HG03521 (cell line): ENCODE results near the gene GAS2L1.
"Not testable (repeated sequence)": the region's sequence is repeated elsewhere in the genome, so short reads cannot be mapped to it uniquely, and the experiment has no call there.

ENCODE experiments used
- ATAC-seq: cut with Tn5 transposase; IDR thresholded peaks from one replicate; pipeline ENCODE4 v1.9.1; 2021; ENCODE audit warnings: mild to moderate bottlenecking, moderate library complexity; ENCODE audit not compliant: unreplicated experiment

Gene GAS2L1

DNA sequence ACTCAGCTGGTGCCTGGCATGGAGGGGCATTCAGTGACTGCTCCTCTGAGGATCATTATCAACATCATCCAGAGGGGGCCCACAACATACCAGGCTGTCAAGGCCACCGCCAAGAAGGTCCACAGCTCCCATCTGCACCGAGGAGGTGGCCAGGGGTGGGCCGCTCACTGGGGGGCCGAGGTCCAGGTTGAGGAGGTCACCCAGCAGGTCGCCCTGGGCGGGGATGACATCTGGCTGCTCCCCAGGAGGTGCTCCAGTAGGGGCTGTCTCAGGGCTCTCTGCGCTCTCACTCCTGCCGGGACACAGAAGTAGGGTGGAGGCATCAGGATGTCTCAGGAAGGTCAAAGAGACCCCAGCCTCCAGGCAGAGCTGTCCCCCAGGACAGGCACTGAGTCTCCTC is 34.1 kb downstream of the GAS2L1 start:
- ATAC-seq = no peak

DNA sequence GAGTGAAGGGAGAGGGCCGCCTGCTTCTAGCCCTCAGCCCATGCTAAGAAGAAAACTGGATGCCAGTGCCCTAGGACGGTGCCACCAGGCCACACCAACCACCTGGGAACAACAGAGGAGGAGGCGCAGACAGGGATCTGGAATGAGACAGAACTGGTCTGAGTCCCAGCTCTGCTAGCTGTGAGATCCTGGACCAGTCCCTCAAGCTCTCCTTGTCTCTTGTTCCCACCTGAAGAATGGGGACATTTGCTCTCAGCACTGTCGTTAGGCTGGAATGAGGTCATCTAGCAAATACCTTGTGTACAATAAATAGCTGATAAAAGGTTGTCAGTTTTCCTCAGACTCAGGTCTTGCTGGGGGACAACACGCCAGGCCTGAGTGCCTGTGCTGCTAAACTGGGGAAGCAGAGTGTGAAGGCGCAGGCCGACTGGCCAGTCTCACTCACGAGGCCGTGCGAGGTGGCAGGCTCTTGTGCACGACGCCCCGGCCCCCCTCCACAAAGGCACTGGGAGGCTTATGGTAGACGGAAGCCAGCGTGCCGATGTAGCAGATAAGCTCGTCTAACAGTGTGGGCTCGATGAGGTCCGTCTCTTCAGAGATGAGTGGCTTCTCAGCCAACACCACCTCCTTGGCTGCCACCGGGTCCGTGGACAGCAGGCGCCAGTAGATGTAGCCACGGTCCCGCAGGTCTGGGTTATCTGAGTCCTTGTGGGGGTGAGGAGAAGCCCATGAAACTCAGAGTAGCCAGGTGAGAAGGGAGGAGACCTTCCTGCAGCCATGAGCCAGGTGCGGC is 34.8 kb downstream of the GAS2L1 start:
- no peak for ATAC-seq

DNA sequence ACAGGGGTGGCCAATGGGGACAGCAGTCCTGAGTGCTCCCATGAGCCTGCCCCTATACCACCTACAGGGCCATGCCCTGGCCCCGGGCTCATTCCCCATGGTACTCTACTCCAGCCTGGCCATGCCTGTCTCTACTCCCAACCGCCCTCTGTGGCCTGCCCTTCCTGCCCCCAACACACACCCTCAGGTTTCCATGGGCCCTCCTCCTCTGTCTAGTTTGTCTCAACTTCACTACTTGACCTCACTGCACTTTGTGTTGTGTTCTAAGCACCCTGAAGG is 35.3 kb downstream of the GAS2L1 start:
- ATAC-seq = no peak

DNA sequence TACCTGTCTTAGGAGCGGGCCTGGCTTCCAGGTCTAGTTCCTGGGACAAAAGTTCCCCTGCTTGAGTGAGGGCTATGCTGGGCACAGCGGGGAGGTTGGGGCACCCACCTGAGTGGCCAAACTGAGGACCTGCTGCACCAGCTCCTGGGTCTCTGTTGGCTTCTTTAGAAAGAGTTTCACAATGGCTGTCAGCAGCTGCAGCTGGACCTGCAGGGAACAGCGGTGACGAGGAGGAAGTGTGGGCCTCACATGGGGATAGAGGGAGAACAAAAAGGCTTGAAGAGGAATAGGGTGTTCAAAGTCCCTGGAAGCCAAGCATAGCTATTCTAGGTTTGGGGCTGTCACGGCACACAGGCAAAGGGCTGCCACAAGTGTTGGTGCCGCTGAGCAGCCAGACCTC is 35.7 kb downstream of the GAS2L1 start:
- no peak for ATAC-seq

DNA sequence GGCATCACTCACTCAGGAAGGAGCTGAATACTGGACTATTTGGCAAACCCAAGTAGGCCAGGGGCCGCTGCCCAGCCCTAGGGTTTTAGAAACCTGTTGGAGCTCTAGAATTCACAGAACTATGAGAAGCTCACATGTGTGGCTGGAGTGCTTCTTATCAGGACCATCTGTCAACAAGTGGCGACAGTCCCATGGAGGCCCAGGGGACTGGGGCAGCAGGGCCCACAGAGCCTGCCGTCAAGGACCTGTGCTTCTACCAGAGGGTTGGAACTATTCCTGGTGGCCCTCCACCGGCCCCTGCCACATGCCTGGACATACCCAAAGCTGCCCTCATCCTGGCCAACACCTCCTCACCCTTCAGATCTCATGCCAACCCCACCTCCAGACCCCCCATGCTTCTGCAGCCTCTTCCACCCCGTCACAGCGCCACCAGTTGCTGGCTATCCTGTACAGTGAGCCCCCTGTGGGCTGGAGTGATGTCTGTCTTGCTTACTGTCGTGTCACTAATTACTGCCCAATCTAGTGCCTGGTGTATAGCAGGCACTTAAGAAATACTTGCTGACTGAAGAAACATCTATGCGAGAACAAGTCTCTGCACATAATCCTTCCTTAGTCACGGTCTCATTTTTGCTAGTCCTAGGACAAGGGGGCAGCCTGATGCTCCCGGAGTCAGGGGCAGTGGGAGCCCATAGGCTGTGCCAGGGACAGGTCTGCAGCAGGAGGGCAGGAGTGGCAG is 36.3 kb downstream of the GAS2L1 start:
- ATAC-seq = no peak

DNA sequence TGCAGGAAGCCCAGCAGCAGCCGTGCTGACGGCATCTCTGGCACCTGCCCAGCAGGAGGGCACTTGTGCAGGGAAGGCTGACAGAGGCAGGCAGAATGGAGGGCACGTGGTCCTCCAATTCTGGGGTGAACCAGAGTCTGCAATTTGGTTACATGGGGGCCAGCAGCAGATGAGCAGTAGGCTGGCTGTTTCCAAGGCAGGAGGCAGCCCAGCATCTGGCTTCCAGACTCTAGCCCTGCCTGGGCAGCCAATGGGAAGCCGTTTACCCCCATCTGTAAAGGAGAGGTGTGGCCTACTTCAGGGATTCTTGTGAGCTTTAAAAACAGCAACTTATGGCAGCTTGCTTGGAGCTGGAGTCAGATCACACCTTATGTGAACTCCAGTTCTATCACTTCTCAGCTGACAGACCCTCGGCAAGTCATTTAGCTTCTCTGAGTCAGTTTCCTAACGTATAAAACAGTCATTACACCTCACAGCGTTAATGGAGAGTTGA is 36.9 kb downstream of the GAS2L1 start:
- no peak for ATAC-seq

DNA sequence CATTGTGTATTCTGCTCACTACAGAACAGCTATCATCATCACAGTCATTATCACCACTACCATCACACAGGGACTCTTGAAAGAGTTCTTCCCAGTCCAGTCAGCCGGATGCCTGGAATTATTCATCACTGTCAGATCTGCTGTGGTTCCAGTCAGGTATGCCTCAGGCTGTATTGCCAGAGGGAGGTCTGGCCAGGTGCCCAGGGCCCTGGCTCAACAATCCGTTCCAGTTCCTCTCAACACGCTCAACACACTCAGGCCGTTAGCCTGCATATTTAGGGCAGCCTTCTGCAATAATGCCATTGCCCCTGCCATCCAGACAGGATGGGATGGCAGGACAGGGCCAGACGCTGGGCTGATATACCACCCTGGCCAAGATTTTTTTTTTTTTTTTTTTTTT is 37.7 kb downstream of the GAS2L1 start:
- no peak for ATAC-seq

DNA sequence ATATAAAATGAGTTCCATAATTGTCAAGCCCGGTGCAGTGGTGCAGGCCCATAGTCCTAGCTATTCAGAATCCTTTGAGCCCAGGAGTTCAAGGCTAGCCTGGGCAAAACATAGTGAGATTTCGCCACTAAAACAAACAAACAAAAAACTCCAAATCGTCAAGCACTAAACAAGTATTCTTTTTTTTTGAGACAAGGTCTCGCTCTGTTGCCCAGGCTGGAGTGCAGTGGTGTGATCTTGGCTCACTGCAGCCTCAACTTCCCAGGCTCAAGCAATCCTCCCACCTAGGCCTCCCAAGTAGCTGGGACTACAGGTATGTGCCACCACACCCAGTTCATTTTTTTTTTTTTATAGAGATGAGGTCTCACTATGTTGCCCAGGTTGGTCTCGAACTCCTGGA is 38.4 kb downstream of the GAS2L1 start:
- ATAC-seq = not testable (repeated sequence)

DNA sequence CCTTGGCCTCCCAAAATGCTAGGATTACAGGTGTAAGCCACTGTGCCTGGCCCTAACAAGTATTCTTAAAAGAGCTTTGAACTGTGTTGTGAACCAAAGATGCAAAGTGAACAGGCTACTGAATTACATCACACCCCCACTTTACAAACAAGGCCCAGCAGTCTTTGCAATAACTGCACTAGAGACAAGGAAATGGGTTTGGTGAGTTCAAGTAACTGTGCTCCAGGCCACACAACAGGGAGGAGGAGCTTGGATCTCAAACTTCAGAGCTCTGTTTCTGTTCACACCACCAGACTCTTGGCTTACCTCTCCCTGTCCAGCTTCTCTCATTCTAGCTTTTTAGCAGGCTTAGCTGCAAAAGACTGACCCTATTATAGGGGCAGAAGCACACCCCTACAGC is 39.5 kb downstream of the GAS2L1 start:
- ATAC-seq = no peak

DNA sequence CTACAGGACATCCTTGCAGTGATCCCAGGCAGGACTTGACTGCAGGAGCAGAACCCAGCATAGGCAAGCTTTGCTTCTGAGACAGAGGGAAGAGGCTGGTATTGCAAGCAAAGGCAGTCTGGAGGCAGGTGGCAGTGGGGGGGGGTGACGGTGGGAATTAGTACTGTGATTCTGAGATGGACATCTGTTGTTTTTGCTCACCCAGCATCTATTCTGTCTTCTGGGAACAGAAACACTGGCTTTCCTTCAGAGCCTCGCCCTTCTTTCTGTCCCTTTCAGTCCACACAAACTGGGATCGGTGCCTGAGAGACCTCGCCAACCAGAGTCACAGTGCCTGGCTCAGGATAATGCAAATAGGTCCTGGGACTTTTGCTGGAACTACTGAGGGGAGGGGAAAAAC is 40.2 kb downstream of the GAS2L1 start:
- no peak for ATAC-seq

DNA sequence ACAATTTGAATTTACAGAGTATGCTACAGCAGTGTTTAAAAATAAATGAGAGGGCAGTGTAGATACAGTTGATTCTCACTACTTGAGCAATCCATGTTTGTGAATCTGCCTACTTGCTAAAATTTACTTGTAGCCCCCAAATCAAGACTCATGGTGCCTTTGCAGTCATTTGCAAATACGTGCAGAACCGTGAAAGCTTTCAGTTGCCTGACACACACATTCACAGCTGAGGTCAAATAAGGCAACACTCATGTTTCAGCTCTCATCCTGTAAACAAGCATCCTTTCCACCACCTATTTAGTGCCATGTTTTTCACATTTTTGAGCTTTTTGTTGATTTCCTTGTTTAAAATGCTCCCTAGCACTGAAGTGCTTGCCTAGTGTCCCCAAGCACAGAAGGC is 41.6 kb downstream of the GAS2L1 start:
- no peak for ATAC-seq

DNA sequence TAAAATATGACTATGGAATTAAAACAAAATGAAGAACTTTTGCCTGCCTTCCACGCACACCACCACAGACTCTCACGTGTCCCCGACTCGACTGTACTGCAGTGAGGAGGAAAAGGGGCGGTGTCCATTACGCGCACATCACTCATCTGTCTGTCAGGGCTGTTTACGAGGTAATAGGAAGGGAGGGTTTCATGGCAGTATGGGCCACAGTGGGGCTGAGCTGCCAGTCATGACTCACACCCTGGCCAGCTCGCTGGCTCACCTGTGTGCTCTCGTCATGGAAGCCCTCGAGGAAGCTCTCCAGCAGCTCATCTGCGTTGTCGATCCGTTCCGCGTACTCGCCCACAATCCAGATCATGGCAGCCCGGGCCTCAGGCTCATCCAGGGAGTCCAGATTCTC is 42.5 kb downstream of the GAS2L1 start:
- ATAC-seq = no peak

DNA sequence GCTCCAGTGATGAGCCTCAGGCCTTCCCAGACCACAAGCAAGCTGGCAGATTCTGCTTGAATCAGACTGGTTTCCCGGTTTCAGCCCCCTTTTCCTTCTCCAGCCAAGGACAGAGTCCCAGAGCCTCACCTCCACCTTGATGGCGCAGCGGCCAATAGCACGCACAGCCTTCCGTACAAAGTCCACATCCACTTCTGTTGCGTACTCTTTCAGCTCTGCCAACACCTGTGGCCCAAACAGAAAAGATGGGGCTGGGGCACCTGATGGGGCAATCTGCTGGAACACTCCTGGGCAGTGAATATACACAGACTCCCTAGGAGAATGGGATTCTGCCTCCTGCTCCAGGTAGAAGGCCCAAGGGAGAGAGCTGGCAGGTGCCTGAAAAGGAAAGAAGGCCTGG is 44.6 kb downstream of the GAS2L1 start:
- no peak for ATAC-seq

DNA sequence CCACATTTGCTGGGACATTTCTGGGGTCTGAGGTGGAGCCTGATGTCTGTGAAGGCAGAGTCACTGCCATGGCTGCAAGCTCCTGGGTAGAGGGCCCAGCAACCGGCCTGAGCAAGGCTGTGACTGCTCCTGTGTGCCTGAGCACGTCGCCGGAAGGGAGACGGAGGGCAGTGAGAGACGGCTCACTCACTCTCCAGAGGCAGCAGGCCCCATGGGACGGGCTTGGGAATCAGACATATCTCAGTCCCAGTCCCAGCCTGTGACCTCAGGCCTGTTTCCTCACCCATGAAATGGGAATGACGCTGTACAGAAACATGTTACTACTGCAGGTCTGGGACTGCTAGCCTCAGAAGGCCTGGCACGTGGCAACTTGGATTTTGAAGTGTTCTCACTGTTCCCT is 45.4 kb downstream of the GAS2L1 start:
- ATAC-seq = no peak

DNA sequence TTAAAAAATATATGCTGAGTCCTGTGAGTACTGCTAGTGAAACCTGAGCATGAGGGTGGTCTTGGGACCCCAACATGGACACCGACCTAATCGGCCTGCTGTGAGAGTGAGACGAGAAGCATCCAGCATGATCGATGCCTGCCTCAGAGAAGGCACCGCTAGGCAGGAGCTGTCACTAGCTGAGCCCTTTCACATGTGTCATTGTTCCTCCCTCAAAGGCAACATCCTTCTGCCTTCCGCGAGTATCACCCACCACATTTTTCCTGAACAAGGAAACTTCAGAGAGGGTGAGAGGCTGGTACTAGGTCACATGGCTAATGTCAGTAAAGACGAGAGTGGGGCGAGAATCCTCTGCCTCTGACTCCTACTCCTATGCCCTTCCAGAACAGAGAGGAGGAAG is 46.3 kb downstream of the GAS2L1 start:
- ATAC-seq = no peak

DNA sequence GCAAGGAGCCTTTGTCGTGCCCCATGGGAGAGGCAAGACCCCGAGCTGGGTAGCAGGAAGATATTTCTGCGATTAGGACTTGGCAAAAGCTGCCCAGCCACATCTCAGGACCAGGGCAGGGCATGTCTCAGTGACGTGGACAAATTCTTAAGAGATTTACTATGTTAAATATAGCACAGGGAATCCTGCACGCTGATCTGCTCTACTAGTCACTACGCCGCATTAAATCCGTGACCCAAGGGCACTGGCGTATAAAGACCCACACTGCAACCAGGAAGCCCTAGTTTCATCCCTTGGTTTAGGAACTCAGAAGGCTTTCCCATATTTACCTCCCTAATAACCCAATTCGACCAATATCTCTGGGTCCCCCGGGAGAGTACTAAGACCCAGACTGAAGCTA is 46.8 kb downstream of the GAS2L1 start:
- ATAC-seq = no peak

DNA sequence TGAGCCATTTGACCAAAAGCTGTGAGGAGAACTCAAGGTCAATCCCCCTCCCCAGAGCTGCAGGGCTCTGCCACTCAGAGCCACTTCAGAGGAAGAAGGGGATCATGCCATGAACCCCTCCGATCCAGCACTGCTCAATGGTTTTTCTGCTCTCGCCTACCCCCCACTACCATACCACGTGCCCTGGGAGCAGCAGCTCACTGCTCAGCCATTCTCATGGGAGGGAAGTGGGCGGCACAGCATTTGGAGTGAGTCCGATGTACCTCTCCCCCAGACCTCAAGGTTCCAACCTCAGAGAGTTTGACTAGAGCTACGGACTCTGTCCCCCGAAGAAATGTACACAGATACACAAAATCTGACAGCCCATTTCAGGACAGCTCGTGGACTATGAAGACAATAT is 47.4 kb downstream of the GAS2L1 start:
- no peak for ATAC-seq

DNA sequence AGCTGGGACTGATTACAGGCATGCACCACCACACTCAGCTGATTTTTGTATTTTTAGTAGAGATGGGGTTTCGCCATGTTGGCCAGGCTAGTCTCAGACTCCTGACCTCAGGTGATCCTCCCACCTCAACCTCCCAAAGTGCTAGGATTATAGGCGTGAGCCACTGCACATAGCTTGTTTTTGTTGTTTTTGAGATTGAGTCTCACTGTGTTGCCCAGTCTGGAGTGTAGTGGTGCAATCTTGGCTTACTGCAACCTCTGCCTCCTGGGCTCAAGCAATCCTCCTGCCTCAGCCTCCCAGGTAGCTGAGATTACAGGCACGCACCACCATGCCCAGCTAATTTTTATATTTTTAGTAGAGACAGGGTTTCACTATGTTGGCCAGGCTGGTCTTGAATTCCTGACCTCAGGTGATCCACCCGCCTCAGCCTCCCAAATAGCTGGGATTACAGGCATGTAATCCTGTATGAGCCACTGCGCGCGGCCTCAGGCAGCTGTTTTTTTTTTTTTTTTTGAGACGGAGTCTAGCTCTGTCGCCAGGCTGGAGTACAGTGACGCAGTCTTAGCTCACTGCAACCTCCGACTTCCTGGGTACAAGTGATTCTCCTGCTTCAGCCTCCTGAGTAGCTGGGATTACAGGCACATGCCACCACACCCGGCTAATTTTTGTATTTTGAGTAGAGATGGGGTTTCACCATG is 50.9 kb downstream of the GAS2L1 start:
- ATAC-seq = not testable (repeated sequence)

DNA sequence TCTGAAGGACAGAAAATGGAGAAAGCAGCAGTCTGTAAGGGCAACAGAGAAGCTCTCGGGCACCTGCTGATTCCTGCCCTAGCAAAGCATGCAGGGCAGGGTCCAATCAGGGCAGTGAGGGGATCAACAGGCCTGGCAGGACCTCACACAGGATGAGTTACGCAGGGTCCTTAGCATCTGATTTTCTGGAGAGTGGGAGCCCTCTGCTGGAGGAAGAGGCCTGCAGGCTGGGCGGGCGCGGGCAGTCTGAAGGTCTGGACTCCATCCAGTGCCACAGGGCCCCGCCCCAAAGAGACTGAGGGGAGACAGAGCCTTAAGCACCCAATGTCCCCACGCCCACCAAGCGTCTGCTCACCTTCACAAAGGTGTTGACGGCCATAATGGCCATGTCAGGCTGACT is 53.0 kb downstream of the GAS2L1 start:
- ATAC-seq = no peak
